Calu3 (cell line): ENCODE measurements around the gene ERP44. TPM values are rescaled to one million over a fixed set of nuclear protein-coding genes. Genes with fewer than 3 reads are reported as not detected.

Source experiments
- BruUV-seq: library from RNA; stranded (reverse); fragments of 400-500 nt; replicated peaks from 2 replicates; lab custom pipeline; 2021; lab: Mats Ljungman, UMichigan
- CTCF ChIA-PET: fragments of 300-600 bp; sonication (Branson Sonifier 250); formaldehyde crosslinking; loops from one replicate; lab custom pipeline; 2022; ENCODE audit warnings: antibody characterized with exemption; lab: Charles Lee
- DNase-seq: peaks from one replicate; pipeline ENCODE4 v3.0.0; 2022
- H3K27ac Mint-ChIP-seq: one replicate; pipeline ENCODE4 v1.8.0; 2022; ENCODE audit warnings: mixed read lengths; ENCODE audit not compliant: unreplicated experiment
- H3K27me3 Mint-ChIP-seq: one replicate; pipeline ENCODE4 v1.8.0; 2022; ENCODE audit warnings: mixed read lengths; ENCODE audit not compliant: unreplicated experiment
- H3K36me3 Mint-ChIP-seq: one replicate; pipeline ENCODE4 v1.8.0; 2022; ENCODE audit warnings: mild to moderate bottlenecking, moderate library complexity, mixed read lengths; ENCODE audit not compliant: insufficient read depth, unreplicated experiment
- H3K4me1 Mint-ChIP-seq: one replicate; pipeline ENCODE4 v1.8.0; 2022; ENCODE audit warnings: mild to moderate bottlenecking, low read depth, mixed read lengths; ENCODE audit not compliant: unreplicated experiment
- H3K4me3 Mint-ChIP-seq: one replicate; pipeline ENCODE4 v1.8.0; 2022; ENCODE audit warnings: mild to moderate bottlenecking, low read depth, moderate library complexity, mixed read lengths; ENCODE audit not compliant: unreplicated experiment
- H3K9me3 Mint-ChIP-seq: one replicate; pipeline ENCODE4 v1.8.0; 2022; ENCODE audit warnings: low read depth, mixed read lengths; ENCODE audit not compliant: unreplicated experiment
- CTCF ChIP-seq: fragments of 200-600 bp; IDR thresholded peaks from one replicate; pipeline ENCODE4 v1.8.0; 2022; ENCODE audit warnings: antibody characterized with exemption; ENCODE audit not compliant: unreplicated experiment
- intact Hi-C: fragments of 100-400 bp; cut with micrococcal nuclease; formaldehyde crosslinking; loops from one replicate; pipeline ENCODE4 v1.10.0; 2022; ENCODE audit not compliant: unreplicated experiment
- total RNA-seq: library from RNA; stranded (reverse); gene quantifications from 2 replicates; pipeline ENCODE4 v1.2.3, GENCODE V29; 2022

The ERP44 gene
- total RNA-seq, 1 experiment from 2014 or later: 12.3 TPM

GRCh38 chr9:99931155-99931840, 167.5 kb downstream of the ERP44 start:
- intact Hi-C loops: no loop called here
- no peak for TF ChIP-seq CTCF
- no peaks in the 10 kb centered on the region for H3K36me3 Mint-ChIP-seq
- H3K4me3 Mint-ChIP-seq: no peak overlapping the region
- H3K27me3 Mint-ChIP-seq: no peaks in the 10 kb centered on the region
- CTCF ChIA-PET: interaction anchor here (0.6 kb wide), 1 partner anchor 181 kb away, joined by 7 read pairs; no protein-coding TSS in a partner anchor
- H3K4me1 Mint-ChIP-seq: peaks cover 8% of the 10 kb centered on the region
- no peak overlapping the region for H3K27ac Mint-ChIP-seq
- H3K9me3 Mint-ChIP-seq: no peaks in the 10 kb centered on the region
- no peak for DNase-seq
- no TSS peak for BruUV-seq

GRCh38 chr9:99929652-99930051, 169.1 kb downstream of the ERP44 start:
- H3K9me3 Mint-ChIP-seq: no peaks in the 10 kb centered on the region
- CTCF ChIA-PET: no interaction called here
- no TSS peak for BruUV-seq
- no peaks in the 10 kb centered on the region for H3K4me1 Mint-ChIP-seq
- H3K36me3 Mint-ChIP-seq: no peaks in the 10 kb centered on the region
- intact Hi-C loops: no loop called here
- no peak overlapping the region for H3K4me3 Mint-ChIP-seq
- no peak for TF ChIP-seq CTCF
- no peak for DNase-seq
- H3K27ac Mint-ChIP-seq: no peak overlapping the region
- no peaks in the 10 kb centered on the region for H3K27me3 Mint-ChIP-seq

Other genes with a start within 250 kb of the ERP44 start
- 21.5 and 22.9 TPM in 2 replicates for gene STX17, start 192.3 kb downstream of the ERP44 start, total RNA-seq
- 12.4 and 14.2 TPM in 2 replicates for gene INVS, start 243 bp upstream of the ERP44 start, total RNA-seq